Mucosa of rectum (tissue), 2 donors: Measurements from ENCODE around the gene PRKCA.

Experiments used
- H3K27ac ChIP-seq, 2 donors: one replicate each; pipeline ENCODE4 v1.7.0; 2013; ENCODE audit warnings: inconsistent platforms in 2 of 2, low read depth in 2 of 2, low read length in 2 of 2
- H3K27me3 ChIP-seq, 2 donors: one replicate each; pipeline ENCODE4 v1.7.0; 2013; ENCODE audit warnings: low read length in 2 of 2; ENCODE audit not compliant: control insufficient read depth in 2 of 2, insufficient read depth in 2 of 2
- H3K36me3 ChIP-seq, 2 donors: one replicate each; pipeline ENCODE4 v1.7.0; 2013; ENCODE audit warnings: low read length in 2 of 2; ENCODE audit not compliant: control insufficient read depth in 2 of 2, insufficient read depth in 2 of 2
- H3K4me1 ChIP-seq, 2 donors: one replicate each; pipeline ENCODE4 v1.7.0; 2013; ENCODE audit warnings: low read length in 2 of 2, mild to moderate bottlenecking in 1 of 2; ENCODE audit not compliant: control insufficient read depth in 2 of 2, insufficient read depth in 2 of 2
- H3K4me3 ChIP-seq, 2 donors: one replicate each; pipeline ENCODE4 v1.7.0; 2013; ENCODE audit warnings: low read length in 2 of 2
- H3K9ac ChIP-seq, 2 donors: one replicate each; pipeline ENCODE4 v1.7.0; 2013; ENCODE audit warnings: low read length in 2 of 2, low read depth in 1 of 2, mild to moderate bottlenecking in 1 of 2
- H3K9me3 ChIP-seq, 2 donors: one replicate each; pipeline ENCODE4 v1.7.0; 2013; ENCODE audit warnings: low read length in 2 of 2; ENCODE audit not compliant: control insufficient read depth in 2 of 2
- donor health status: healthy.
- donor health status: Normal muscosa, but diverticular disease.

PRKCA gene

DNA sequence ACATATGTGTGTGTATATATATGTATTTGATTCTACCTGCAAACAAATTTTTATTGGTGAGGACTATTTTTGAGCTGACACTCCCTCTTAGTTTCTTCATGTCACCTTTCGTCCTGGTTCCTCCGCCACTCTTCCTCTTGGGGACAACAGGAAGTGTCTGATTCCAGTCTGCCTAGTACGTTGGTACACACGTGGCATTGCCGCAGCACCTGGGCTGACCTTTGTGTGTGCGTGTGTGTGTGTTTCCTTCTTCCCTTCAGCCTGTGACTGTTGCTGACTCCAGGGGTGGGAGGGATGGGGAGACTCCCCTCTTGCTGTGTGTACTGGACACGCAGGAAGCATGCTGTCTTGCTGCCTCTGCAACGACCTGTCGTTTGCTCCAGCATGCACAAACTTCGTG lies 503.2 kb downstream of the PRKCA start:
- Histone ChIP-seq H3K9ac (no peak overlapping the region), H3K4me3 (no peak overlapping the region), H3K27me3 (no peaks in the 10 kb centered on the region), H3K9me3 (no peaks in the 10 kb centered on the region), H3K36me3 (peaks cover 2 to 3% of the 10 kb centered on the region in 2 donors), H3K27ac (no peak overlapping the region), H3K4me1 (no peaks in the 10 kb centered on the region)

DNA sequence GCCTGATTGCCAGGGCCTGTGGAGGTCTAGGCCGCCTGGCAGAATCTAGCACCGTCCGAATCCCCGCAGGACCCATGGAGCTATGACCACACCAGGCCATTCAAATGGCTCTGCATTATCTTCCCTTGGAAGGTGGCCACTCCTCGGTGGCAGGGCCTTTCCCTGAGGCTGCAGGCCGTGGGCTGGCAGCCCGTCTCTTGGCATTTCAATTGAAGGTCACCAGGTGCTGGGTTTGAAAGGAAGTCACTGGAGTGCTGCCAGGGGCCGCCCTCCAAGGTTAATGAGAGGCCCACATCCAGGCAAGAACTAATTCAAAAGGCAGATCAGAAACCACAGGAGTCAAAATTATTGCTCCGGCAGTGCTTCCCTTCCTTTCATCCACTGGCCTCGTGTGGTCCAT lies 504.8 kb downstream of the PRKCA start:
- no peak overlapping the region for H3K4me3 ChIP-seq
- H3K36me3 ChIP-seq: no peaks in the 10 kb centered on the region
- no peaks in the 10 kb centered on the region for H3K27me3 ChIP-seq
- H3K27ac ChIP-seq: no peak overlapping the region
- no peak overlapping the region for H3K9ac ChIP-seq
- H3K4me1 ChIP-seq: no peaks in the 10 kb centered on the region
- H3K9me3 ChIP-seq: no peaks in the 10 kb centered on the region

DNA sequence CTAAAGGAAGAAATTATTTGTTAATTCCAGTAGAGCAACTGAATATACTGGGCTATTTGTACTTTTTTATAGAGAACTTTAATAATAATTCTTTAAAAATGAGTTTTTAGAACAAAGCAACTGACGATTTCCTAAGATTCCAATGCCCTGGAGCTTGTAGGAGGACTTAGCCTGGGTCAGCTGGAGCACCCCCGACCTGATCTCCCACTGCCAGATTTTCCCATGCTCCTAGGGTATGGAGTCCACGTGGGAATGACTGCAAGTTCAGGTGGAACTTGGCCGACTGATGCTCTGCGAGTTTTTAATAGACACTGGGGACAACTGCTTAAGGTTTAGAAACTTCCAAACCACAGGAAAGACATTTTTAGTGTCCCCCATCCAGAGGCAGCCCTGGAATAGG lies 507.0 kb downstream of the PRKCA start:
- Histone ChIP-seq H3K9ac (no peak overlapping the region), H3K9me3 (no peaks in the 10 kb centered on the region), H3K4me3 (no peak overlapping the region), H3K27ac (no peak overlapping the region), H3K36me3 (no peaks in the 10 kb centered on the region), H3K27me3 (peaks cover 0 to 1% of the 10 kb centered on the region in 2 donors), H3K4me1 (no peaks in the 10 kb centered on the region)

DNA sequence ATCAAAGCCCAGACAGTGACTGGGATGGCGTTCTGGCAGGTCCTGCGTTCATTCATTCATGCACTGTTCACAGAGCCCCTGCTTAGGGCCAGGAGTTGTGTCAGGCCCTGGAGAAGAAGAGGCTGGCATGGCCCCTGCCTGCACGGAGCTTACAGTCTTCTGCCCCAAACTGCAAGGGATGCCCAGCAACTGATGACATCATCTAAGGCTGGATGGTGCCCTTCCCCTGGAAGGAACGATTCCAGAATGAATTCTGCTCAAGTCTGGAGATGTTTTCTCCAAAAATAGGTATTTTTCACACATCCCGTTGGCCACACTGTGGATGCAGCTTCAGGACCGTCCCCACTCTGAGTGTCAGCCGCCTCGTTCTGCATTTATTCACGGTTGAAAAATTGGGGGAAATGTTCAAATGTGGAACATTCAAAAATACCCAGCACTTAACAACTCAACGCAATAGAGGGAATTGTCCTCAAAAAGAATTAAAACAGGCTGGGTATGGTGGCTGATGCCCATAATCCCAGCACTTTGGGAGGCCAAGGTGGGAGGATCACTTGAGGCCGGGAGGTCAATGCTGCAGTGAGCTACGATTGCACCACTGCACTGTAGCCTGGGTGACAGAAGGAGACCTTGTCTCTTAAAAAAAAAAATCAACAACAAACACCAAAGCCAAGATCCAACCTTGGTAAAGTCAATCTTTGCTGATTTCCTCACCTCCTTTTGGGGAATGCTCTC lies 508.7 kb downstream of the PRKCA start:
- Histone ChIP-seq H3K27ac (no peak overlapping the region), H3K9ac (no peak overlapping the region), H3K36me3 (no peaks in the 10 kb centered on the region), H3K9me3 (no peaks in the 10 kb centered on the region), H3K4me3 (no peak overlapping the region), H3K27me3 (peaks cover 0 to 2% of the 10 kb centered on the region in 2 donors), H3K4me1 (no peaks in the 10 kb centered on the region)

DNA sequence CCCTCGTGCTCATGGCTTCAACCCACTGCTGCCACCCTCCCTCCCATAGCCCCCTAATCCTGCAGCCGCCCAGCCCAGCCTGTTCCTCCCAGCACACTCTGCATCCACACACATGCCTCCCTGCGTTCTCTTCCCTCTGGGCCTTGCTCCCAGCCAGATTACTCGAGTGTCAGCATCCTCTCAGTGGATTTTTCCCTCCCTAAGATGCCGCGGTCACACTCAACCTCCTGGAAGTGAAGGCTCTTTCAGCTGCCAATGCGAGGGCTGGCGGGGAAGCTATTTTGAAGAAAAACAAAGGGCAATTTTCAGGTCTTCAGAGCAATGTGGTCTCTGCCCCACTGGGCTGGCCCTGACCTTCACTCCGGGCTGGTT lies 509.3 kb downstream of the PRKCA start:
- Histone ChIP-seq H3K9me3 (no peaks in the 10 kb centered on the region), H3K4me1 (no peaks in the 10 kb centered on the region), H3K27me3 (peaks cover 0 to 2% of the 10 kb centered on the region in 2 donors), H3K27ac (no peak overlapping the region), H3K4me3 (no peak overlapping the region), H3K36me3 (no peaks in the 10 kb centered on the region), H3K9ac (no peak overlapping the region)

DNA sequence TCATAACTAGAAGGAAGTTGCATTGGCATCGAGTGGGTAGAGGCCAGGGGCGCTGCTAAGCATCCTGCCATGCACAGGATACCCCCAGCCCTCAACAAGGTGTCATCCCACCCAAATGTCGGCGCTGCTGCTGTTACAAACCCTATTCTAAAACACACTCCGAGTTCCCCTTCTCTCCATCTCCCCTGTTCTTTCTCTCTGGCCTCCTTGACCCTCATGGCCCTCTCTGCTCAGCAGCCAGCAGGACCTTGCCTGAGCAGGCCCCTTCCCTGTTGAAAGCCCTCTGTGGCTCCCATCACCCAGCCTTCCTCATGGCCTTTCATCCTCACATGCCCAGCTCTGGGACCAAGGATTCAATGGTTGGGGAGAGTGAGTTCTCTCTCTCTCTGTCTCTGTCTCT lies 510.2 kb downstream of the PRKCA start:
- H3K4me3 ChIP-seq: no peak overlapping the region
- H3K9me3 ChIP-seq: no peaks in the 10 kb centered on the region
- H3K36me3 ChIP-seq: no peaks in the 10 kb centered on the region
- peaks cover 0 to 2% of the 10 kb centered on the region in 2 donors for H3K27me3 ChIP-seq
- H3K4me1 ChIP-seq: no peaks in the 10 kb centered on the region
- no peak overlapping the region for H3K27ac ChIP-seq
- H3K9ac ChIP-seq: no peak overlapping the region

DNA sequence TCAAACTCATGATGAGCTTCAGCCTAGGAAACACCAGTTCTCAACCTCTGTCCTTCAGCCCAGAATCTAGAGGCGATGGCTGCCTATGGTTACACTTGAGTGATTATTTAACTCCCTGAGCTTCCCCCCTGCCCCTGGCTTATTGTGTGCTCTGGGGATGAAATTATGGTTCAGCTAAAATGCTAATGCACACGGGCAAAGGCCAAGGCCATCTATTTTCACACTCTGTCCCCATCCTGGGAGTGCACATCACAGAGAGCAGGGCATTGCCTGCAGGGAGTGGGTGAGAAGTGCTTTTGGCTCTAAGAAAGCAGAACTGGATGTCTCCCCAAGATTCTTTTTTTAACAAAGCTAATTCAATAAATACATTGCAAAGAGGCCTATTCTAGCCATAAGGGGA lies 510.9 kb downstream of the PRKCA start:
- H3K4me1 ChIP-seq: no peaks in the 10 kb centered on the region
- H3K27ac ChIP-seq: no peak overlapping the region
- H3K36me3 ChIP-seq: no peaks in the 10 kb centered on the region
- H3K9ac ChIP-seq: no peak overlapping the region
- no peak overlapping the region for H3K4me3 ChIP-seq
- peaks cover 0 to 2% of the 10 kb centered on the region in 2 donors for H3K27me3 ChIP-seq
- no peaks in the 10 kb centered on the region for H3K9me3 ChIP-seq

DNA sequence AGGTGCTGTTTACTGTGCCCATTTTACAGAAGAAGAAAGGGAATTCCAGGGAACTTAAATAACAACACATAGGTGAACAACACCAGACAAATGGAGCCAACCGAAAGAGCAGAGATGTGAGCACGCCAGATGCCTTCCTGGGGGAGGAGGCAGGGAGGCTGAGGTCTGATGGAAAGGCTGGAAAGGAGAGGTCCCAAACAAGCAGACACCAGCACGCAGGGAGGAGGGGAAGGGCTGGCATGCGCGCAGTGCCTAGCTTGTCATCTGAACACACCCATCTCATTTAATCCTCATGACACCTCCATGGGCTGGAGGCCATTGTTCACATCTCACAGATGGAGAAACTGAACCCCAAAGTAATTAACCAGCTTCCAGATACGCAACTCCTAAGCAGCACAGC lies 511.6 kb downstream of the PRKCA start:
- Histone ChIP-seq H3K9ac (no peak overlapping the region), H3K27ac (no peak overlapping the region), H3K27me3 (peaks cover 0 to 2% of the 10 kb centered on the region in 2 donors), H3K9me3 (no peaks in the 10 kb centered on the region), H3K4me3 (no peak overlapping the region), H3K4me1 (no peaks in the 10 kb centered on the region), H3K36me3 (no peaks in the 10 kb centered on the region)

DNA sequence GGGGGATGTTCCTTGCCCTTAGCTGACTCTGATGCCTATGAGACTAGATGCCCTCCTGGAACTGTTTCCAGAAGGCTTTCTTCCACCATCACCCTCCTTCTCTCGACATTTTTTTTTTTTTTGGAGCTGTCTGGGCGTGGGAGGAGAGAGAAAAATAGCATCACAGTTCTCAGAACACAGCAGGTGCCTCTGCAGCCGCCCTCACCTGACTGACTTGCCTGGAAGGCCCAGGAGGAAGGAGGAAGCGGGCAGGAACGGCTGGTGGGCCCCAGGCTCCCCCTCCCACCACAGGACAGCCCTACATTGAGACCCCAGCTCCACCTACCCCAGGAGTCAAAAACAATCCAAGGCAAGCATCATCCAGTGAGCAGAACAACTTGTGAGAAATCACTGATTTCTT lies 512.2 kb downstream of the PRKCA start:
- no peaks in the 10 kb centered on the region for H3K36me3 ChIP-seq
- H3K9ac ChIP-seq: no peak overlapping the region
- H3K4me3 ChIP-seq: no peak overlapping the region
- no peak overlapping the region for H3K27ac ChIP-seq
- H3K27me3 ChIP-seq: peaks cover 0 to 2% of the 10 kb centered on the region in 2 donors
- no peaks in the 10 kb centered on the region for H3K4me1 ChIP-seq
- no peaks in the 10 kb centered on the region for H3K9me3 ChIP-seq

DNA sequence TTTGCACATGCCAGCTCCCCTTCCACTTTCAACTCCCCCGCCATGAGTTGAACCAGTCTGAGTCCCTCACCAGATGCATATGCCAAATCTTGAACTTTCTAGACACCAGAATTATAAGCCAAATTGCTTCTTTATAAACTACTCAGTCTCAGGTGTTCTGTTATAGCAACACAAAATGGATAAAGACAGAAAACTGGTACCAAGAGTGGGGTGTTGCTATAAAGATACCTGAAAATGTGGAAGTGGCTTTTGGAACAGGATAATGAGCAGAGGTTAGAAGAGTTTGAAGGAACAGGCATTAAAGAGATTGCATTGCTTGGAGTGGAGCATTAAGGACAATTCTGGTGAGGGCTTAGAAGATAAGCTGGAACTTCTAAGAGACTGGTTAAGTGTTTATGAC lies 515.3 kb downstream of the PRKCA start:
- H3K27me3 ChIP-seq: peaks cover 0 to 2% of the 10 kb centered on the region in 2 donors
- H3K36me3 ChIP-seq: no peaks in the 10 kb centered on the region
- H3K4me3 ChIP-seq: no peak overlapping the region
- no peaks in the 10 kb centered on the region for H3K4me1 ChIP-seq
- no peak overlapping the region for H3K27ac ChIP-seq
- H3K9ac ChIP-seq: no peak overlapping the region
- H3K9me3 ChIP-seq: no peaks in the 10 kb centered on the region
